C4-2B (cell line): ENCODE results near the gene UBE2I.
A peak's percentile ranks its signal among the peaks of the same experiment; 100 is the strongest.
"Not testable (repeated sequence)": the region's sequence is repeated elsewhere in the genome, so short reads cannot be mapped to it uniquely, and the experiment has no call there.

Experiments used
- H3K27ac ChIP-seq: fragments of 450-650 bp; 2 replicates; pipeline ENCODE4 v1.5.1; 2017
- ZFX ChIP-seq: fragments of 450-650 bp; IDR thresholded peaks from 2 replicates; pipeline ENCODE4 v1.6.1; 2017
- TF ChIP-seq, protein P1 (sequence below): fragments of 450-650 bp; conservative IDR thresholded peaks from 2 replicates; pipeline ENCODE4 v1.5.1; 2017; ENCODE audit warnings: mild to moderate bottlenecking

Gene UBE2I

GRCh38 chr16:1325673-1326371 lies 16.4 kb downstream of the UBE2I start:
- TF ChIP-seq ZFX = no peak
- TF ChIP-seq, protein P1, sequence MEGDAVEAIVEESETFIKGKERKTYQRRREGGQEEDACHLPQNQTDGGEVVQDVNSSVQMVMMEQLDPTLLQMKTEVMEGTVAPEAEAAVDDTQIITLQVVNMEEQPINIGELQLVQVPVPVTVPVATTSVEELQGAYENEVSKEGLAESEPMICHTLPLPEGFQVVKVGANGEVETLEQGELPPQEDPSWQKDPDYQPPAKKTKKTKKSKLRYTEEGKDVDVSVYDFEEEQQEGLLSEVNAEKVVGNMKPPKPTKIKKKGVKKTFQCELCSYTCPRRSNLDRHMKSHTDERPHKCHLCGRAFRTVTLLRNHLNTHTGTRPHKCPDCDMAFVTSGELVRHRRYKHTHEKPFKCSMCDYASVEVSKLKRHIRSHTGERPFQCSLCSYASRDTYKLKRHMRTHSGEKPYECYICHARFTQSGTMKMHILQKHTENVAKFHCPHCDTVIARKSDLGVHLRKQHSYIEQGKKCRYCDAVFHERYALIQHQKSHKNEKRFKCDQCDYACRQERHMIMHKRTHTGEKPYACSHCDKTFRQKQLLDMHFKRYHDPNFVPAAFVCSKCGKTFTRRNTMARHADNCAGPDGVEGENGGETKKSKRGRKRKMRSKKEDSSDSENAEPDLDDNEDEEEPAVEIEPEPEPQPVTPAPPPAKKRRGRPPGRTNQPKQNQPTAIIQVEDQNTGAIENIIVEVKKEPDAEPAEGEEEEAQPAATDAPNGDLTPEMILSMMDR = no peak
- no peak overlapping the region for H3K27ac ChIP-seq

- no peak for TF ChIP-seq ZFX
- TF ChIP-seq, protein P1 = no peak
- no peak overlapping the region for H3K27ac ChIP-seq
These were observed 17.0 kb downstream of the UBE2I start for GRCh38 chr16:1326391-1326790.

- TF ChIP-seq, protein P1 = no peak
- no peak for TF ChIP-seq ZFX
- H3K27ac ChIP-seq = no peak overlapping the region
These were observed 17.6 kb downstream of the UBE2I start for GRCh38 chr16:1326946-1327618.

DNA sequence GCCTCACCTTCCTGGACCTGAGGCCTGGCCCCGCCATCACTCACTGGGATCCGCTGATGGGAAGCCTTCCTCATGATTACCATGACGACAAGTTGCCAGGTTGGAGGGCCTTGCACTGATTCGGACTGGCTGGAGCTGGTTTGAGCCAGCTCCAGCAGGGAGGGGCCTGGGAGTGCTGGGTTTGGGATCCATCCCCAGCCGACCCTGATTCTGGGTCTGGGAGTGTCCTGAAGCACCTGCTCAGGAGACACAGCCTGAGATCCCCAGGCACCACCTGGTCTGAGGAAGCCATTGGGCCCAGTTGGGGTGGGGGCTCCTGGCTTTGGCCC lies 18.1 kb downstream of the UBE2I start:
- TF ChIP-seq, protein P1 = no peak
- TF ChIP-seq ZFX = no peak
- no peak overlapping the region for H3K27ac ChIP-seq

GRCh38 chr16:1328136-1328535 lies 18.7 kb downstream of the UBE2I start:
- not testable (repeated sequence) for H3K27ac ChIP-seq

GRCh38 chr16:1328961-1329360 lies 19.5 kb downstream of the UBE2I start:
- H3K27ac ChIP-seq = not testable (repeated sequence)

GRCh38 chr16:1330260-1330914 lies 21.0 kb downstream of the UBE2I start:
- H3K27ac ChIP-seq = no peak overlapping the region
- TF ChIP-seq ZFX = no peak
- TF ChIP-seq, protein P1 = peak; percentile 73

GRCh38 chr16:1330931-1331711 lies 21.7 kb downstream of the UBE2I start:
- peak overlapping the region; percentile 69 for H3K27ac ChIP-seq
- TF ChIP-seq, protein P1 = peak; percentile 38
- TF ChIP-seq ZFX = no peak
